HepG2 (cell line): Measurements from ENCODE around the gene PTS. TPM values are rescaled to one million over a fixed set of nuclear protein-coding genes. Genes with fewer than 3 reads are reported as not detected.

Experiments
- ATAC-seq: fragments of 200-7000 bp; cut with Tn5 transposase; 3 replicates; pipeline ENCODE4 v1.9.1; 2020; ENCODE audit warnings: mild to moderate bottlenecking, moderate library complexity
- BruUV-seq: library from RNA; stranded (reverse); fragments of 400-500 nt; replicated peaks from 2 replicates; lab custom pipeline; 2021; lab: Mats Ljungman, UMichigan
- CTCF ChIA-PET: fragments of 300-600 bp; formaldehyde crosslinking; extraction: SDS; loops from one replicate; lab custom pipeline; 2021; ENCODE audit warnings: low total read pairs, inconsistent platforms, low intra/inter-chr PET ratio; lab: Yijun Ruan, JAX
- POLR2A ChIA-PET: fragments of 350-600 bp; sonication (Branson Sonifier 250); formaldehyde crosslinking; loops from one replicate; lab custom pipeline; 2020; ENCODE audit warnings: antibody characterized with exemption, inconsistent platforms; lab: Yijun Ruan, JAX
- DNase-seq: peaks from one replicate; pipeline ENCODE4 v3.0.0-alpha.2; 2015; ENCODE audit warnings: low spot score
- FAIRE-seq: peaks from 3 replicates; lab custom pipeline; 2011; peaks lifted over from hg19 to GRCh38; lab: Jason Lieb, UNC
- H2AFZ ChIP-seq: one replicate; pipeline ENCODE4 v1.6.1; 2011; ENCODE audit warnings: low read length, inconsistent platforms
- H3K27ac ChIP-seq: fragments of 300-600 bp; 3 replicates; pipeline ENCODE4 v1.8.0; 2011; ENCODE audit warnings: mixed run types, mild to moderate bottlenecking, mixed read lengths, low read length, inconsistent platforms; ENCODE audit not compliant: insufficient read depth; ENCODE audit errors: extremely low read length
- H3K27me3 ChIP-seq, 2 experiments: fragments of 200-600 bp in 1 of 2; 2 replicates in 1 of 2; 3 replicates in 1 of 2; pipeline versions ENCODE4 v1.6.0 to v1.8.0; 2011; ENCODE audit warnings: low read length in 2 of 2, mild to moderate bottlenecking in 2 of 2, moderate library complexity in 2 of 2, inconsistent platforms in 1 of 2; ENCODE audit not compliant: insufficient read depth in 2 of 2, control insufficient read depth in 1 of 2
- H3K36me3 ChIP-seq, 2 experiments: fragments of 200-600 bp in 1 of 2; replicated peaks in 1 of 2; 2 replicates in 1 of 2; 3 replicates in 1 of 2; pipeline versions ENCODE4 v1.5.1 to v1.8.0; 2011; ENCODE audit warnings: low read length in 2 of 2, inconsistent platforms in 1 of 2; ENCODE audit not compliant: insufficient read depth in 2 of 2, control insufficient read depth in 1 of 2
- H3K4me1 ChIP-seq: 2 replicates; pipeline ENCODE4 v1.5.1; 2012; ENCODE audit warnings: low read length, inconsistent platforms; ENCODE audit not compliant: insufficient read depth
- H3K4me2 ChIP-seq: 2 replicates; pipeline ENCODE4 v1.6.0; 2011; ENCODE audit warnings: low read depth, low read length, inconsistent platforms
- H3K4me3 ChIP-seq, 3 experiments: fragments of 200-600 bp in 1 of 3; sonication (generic), shearing (Covaris generic) in 1 of 3; replicated peaks in 1 of 3; 2 replicates each; pipeline ENCODE4 v1.5.1; 2011 to 2016; ENCODE audit warnings: low read length in 3 of 3, inconsistent platforms in 2 of 3, low read depth in 2 of 3, mild to moderate bottlenecking in 2 of 3, control low read depth in 1 of 3, mixed read lengths in 1 of 3; ENCODE audit not compliant: insufficient read depth in 1 of 3
- H3K79me2 ChIP-seq: one replicate; pipeline ENCODE4 v1.6.1; 2011; ENCODE audit warnings: low read length, inconsistent platforms; ENCODE audit not compliant: insufficient read depth
- H3K9ac ChIP-seq: 2 replicates; pipeline ENCODE4 v1.6.0; 2011; ENCODE audit warnings: mild to moderate bottlenecking, low read depth, low read length, inconsistent platforms; ENCODE audit not compliant: insufficient read depth
- H3K9me3 ChIP-seq: 2 replicates; pipeline ENCODE4 v1.5.1; 2012; ENCODE audit warnings: mild to moderate bottlenecking, low read length
- H4K20me1 ChIP-seq: 2 replicates; pipeline ENCODE4 v1.6.0; 2011; ENCODE audit warnings: inconsistent platforms, mild to moderate bottlenecking, low read length, moderate library complexity; ENCODE audit not compliant: insufficient read depth
- ADNP ChIP-seq: sonication (generic); formaldehyde crosslinking; IDR thresholded peaks from 2 replicates; pipeline ENCODE4 v1.4.0; 2020; ENCODE audit warnings: missing genetic modification reagents
- ARNT2 ChIP-seq: sonication (generic); formaldehyde crosslinking; IDR thresholded peaks from 2 replicates; pipeline ENCODE4 v1.8.0; 2022; ENCODE audit warnings: mild to moderate bottlenecking, low read depth, missing genetic modification reagents, moderate library complexity
- CENPX ChIP-seq: sonication (generic); formaldehyde crosslinking; IDR thresholded peaks from 2 replicates; pipeline ENCODE4 v1.9.0; 2021; ENCODE audit warnings: mild to moderate bottlenecking, missing genetic modification reagents, moderate library complexity
- DPF2 ChIP-seq: sonication (generic); formaldehyde crosslinking; IDR thresholded peaks from 2 replicates; pipeline ENCODE4 v1.4.0; 2020; ENCODE audit warnings: mild to moderate bottlenecking, low read depth, missing genetic modification reagents, borderline replicate concordance
- RARA ChIP-seq: IDR thresholded peaks from 2 replicates; pipeline ENCODE4 v1.6.1; 2016; ENCODE audit warnings: missing genetic modification reagents, missing compliant biosample characterization
- ZNF101 ChIP-seq: sonication (generic); formaldehyde crosslinking; IDR thresholded peaks from 2 replicates; pipeline ENCODE4 v1.4.0; 2020; ENCODE audit warnings: mild to moderate bottlenecking, low read depth, missing genetic modification reagents, borderline replicate concordance
- ZNF138 ChIP-seq: sonication (generic); formaldehyde crosslinking; IDR thresholded peaks from 2 replicates; pipeline ENCODE4 v1.5.0; 2020; ENCODE audit warnings: mild to moderate bottlenecking, low read depth, missing genetic modification reagents
- ZNF296 ChIP-seq: sonication (generic); formaldehyde crosslinking; conservative IDR thresholded peaks from 2 replicates; pipeline ENCODE4 v1.5.0; 2020; ENCODE audit warnings: mild to moderate bottlenecking, missing genetic modification reagents
- ZNF343 ChIP-seq: sonication (generic); formaldehyde crosslinking; IDR thresholded peaks from 2 replicates; pipeline ENCODE4 v1.4.0; 2020; ENCODE audit warnings: mild to moderate bottlenecking, missing genetic modification reagents
- ZNF598 ChIP-seq: sonication (generic); formaldehyde crosslinking; IDR thresholded peaks from 2 replicates; pipeline ENCODE4 v1.5.1; 2020; ENCODE audit warnings: mild to moderate bottlenecking, missing genetic modification reagents, borderline replicate concordance
- ZNF766 ChIP-seq: sonication (generic); formaldehyde crosslinking; IDR thresholded peaks from 2 replicates; pipeline ENCODE4 v1.5.0; 2020; ENCODE audit warnings: missing genetic modification reagents, borderline replicate concordance
- ZNF773 ChIP-seq: sonication (generic); formaldehyde crosslinking; IDR thresholded peaks from 2 replicates; pipeline ENCODE4 v1.4.0; 2020; ENCODE audit warnings: missing genetic modification reagents, borderline replicate concordance
- ZSCAN25 ChIP-seq: sonication (generic); formaldehyde crosslinking; IDR thresholded peaks from 2 replicates; pipeline ENCODE4 v1.8.0; 2022; ENCODE audit warnings: mild to moderate bottlenecking, missing genetic modification reagents
- WGBS: methylation state at CpG from one replicate; pipeline ENCODE4 v1.1.6; 2017; ENCODE audit warnings: low lambda C conversion rate; 5-methylcytosine and 5-hydroxymethylcytosine counted together
- in situ Hi-C: cut with HindIII; loops from 2 replicates; pipeline ENCODE4 v1.10.0; 2017; ENCODE audit warnings: low pct_unique_long_range_greater_than_20kb; ENCODE audit not compliant: extremely low pct_ligation_motif_present
- intact Hi-C: fragments of 100-400 bp; cut with micrococcal nuclease; formaldehyde crosslinking; loops from one replicate; pipeline ENCODE4 v1.10.0; 2022; ENCODE audit not compliant: unreplicated experiment
- polyA plus RNA-seq, 8 experiments: library from polyadenylated mRNA; depleted of rRNA in 3 of 8; stranded (reverse) in 7 of 8; unstranded in 1 of 8; fragments of >200 nt; fragmentation: Illumina TruSeq in 4 of 8; extraction: Trizol in 4 of 8; gene quantifications; 2 replicates each; pipeline versions ENCODE4 v1.2.1 to v1.2.3, GENCODE V29; 2011 to 2016; ENCODE audit warnings: low read depth in 4 of 8, missing spikeins in 1 of 8, mixed read lengths in 1 of 8; ENCODE audit not compliant: insufficient read depth in 1 of 8
- total RNA-seq, 5 experiments: library from RNA; depleted of rRNA; stranded (reverse); fragments of >200 nt; fragmentation: Illumina TruSeq; extraction: Trizol; gene quantifications; 2 replicates each; pipeline ENCODE4 v1.2.3, GENCODE V29; 2016; ENCODE audit warnings: low read depth in 1 of 5
- TF ChIP-seq, protein P1 (sequence below): sonication (generic); formaldehyde crosslinking; IDR thresholded peaks from 2 replicates; pipeline ENCODE4 v1.9.0; 2022; ENCODE audit warnings: low read depth, missing genetic modification reagents
- TF ChIP-seq, protein P2 (sequence below): sonication (generic); formaldehyde crosslinking; IDR thresholded peaks from 2 replicates; pipeline ENCODE4 v1.5.0; 2020; ENCODE audit warnings: missing genetic modification reagents, mild to moderate bottlenecking, borderline replicate concordance
- TF ChIP-seq, protein P3 (sequence below): sonication (generic); formaldehyde crosslinking; IDR thresholded peaks from 2 replicates; pipeline ENCODE4 v1.8.0; 2022; ENCODE audit warnings: mild to moderate bottlenecking, missing genetic modification reagents

The PTS gene
- total and polyA plus RNA-seq, 2 of the 13 experiments (the other 11 are each of a cell fraction or from before 2014, with no cell fraction given): 33.6 to 49.3 TPM

DNA sequence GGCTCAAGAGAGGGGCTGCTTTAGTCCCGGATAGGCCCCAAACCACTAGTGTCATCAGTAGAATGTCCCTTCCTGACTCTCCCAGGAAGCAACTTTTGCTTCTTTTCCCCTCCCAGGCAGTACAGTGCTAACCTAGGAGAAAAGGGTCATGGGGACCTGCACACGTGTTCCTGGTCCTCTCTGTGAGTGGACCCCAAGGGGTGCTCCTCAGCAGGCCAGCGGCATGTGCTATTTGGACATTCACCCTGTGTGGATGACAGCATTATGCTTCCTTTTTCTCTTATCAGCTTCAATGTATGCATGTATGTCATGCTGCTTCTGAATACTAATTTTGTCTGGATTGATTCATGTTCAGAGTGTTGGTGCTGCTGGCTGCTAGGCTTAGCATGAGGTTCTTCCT is 52.6 kb downstream of the PTS start:
- Histone ChIP-seq H3K4me3 (no peak overlapping the region), H3K79me2 (no peaks in the 10 kb centered on the region), H3K36me3 (no peaks in the 10 kb centered on the region), H3K27me3 (no peaks in the 10 kb centered on the region), H3K27ac (no peak overlapping the region), H3K9me3 (no peaks in the 10 kb centered on the region), H3K9ac (no peak overlapping the region), H2AFZ (no peak overlapping the region), H4K20me1 (no peaks in the 10 kb centered on the region), H3K4me1 (peaks cover 23% of the 10 kb centered on the region), H3K4me2 (no peak overlapping the region)
- intact Hi-C loops: no loop called here
- TF ChIP-seq ZNF296 (CRISPR knock-in tag): no peak
- TF ChIP-seq, protein P1, sequence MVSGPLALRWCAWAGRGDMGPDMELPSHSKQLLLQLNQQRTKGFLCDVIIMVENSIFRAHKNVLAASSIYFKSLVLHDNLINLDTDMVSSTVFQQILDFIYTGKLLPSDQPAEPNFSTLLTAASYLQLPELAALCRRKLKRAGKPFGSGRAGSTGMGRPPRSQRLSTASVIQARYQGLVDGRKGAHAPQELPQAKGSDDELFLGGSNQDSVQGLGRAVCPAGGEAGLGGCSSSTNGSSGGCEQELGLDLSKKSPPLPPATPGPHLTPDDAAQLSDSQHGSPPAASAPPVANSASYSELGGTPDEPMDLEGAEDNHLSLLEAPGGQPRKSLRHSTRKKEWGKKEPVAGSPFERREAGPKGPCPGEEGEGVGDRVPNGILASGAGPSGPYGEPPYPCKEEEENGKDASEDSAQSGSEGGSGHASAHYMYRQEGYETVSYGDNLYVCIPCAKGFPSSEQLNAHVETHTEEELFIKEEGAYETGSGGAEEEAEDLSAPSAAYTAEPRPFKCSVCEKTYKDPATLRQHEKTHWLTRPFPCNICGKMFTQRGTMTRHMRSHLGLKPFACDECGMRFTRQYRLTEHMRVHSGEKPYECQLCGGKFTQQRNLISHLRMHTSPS: no peak
- TF ChIP-seq ZSCAN25: no peak
- no peak for TF ChIP-seq ZNF766
- TF ChIP-seq ZNF343 (CRISPR knock-in tag): no peak
- no peak for TF ChIP-seq RARA (CRISPR knock-in tag)
- no peak for TF ChIP-seq ARNT2 (CRISPR knock-in tag)
- TF ChIP-seq ZNF598 (CRISPR knock-in tag): no peak
- no peak for TF ChIP-seq ZNF101 (CRISPR knock-in tag)
- TF ChIP-seq ADNP (CRISPR knock-in tag): no peak
- TF ChIP-seq, protein P2, sequence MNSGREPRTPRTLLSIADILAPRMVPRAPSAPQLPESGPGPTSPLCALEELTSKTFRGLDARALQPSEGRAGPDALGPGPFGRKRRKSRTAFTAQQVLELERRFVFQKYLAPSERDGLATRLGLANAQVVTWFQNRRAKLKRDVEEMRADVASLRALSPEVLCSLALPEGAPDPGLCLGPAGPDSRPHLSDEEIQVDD (CRISPR knock-in tag): no peak
- no peak for TF ChIP-seq ZNF138 (CRISPR knock-in tag)
- no peak for TF ChIP-seq ZNF773 (CRISPR knock-in tag)
- TF ChIP-seq CENPX (CRISPR knock-in tag): no peak
- TF ChIP-seq, protein P3, sequence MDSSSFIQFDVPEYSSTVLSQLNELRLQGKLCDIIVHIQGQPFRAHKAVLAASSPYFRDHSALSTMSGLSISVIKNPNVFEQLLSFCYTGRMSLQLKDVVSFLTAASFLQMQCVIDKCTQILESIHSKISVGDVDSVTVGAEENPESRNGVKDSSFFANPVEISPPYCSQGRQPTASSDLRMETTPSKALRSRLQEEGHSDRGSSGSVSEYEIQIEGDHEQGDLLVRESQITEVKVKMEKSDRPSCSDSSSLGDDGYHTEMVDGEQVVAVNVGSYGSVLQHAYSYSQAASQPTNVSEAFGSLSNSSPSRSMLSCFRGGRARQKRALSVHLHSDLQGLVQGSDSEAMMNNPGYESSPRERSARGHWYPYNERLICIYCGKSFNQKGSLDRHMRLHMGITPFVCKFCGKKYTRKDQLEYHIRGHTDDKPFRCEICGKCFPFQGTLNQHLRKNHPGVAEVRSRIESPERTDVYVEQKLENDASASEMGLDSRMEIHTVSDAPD (CRISPR knock-in tag): no peak
- no peak for TF ChIP-seq DPF2 (CRISPR knock-in tag)
- POLR2A ChIA-PET: no interaction called here
- WGBS: 65% methylated on average over 3 of the region's 3 CpGs
- CTCF ChIA-PET: interaction anchor here (1.1 to 7.1 kb wide), 2 partner anchors 34 to 58 kb away, joined by 3 to 128 read pairs; no protein-coding TSS in a partner anchor
- ATAC-seq (no peak), FAIRE-seq (no peak), DNase-seq (no peak)
- in situ Hi-C loops: no loop called here
- BruUV-seq: no TSS peak
